BE2C (cell line): Measurements from ENCODE around the gene SSBP3.

Experiments
- DNase-seq: peaks from one replicate; pipeline ENCODE4 v3.0.0-alpha.2; 2020
- H3K27me3 ChIP-seq: fragments of 250-450 bp; sonication (Bioruptor Pico); 2 replicates; pipeline ENCODE4 v1.5.1; 2020; ENCODE audit warnings: mild to moderate bottlenecking
- H3K36me3 ChIP-seq: fragments of 250-450 bp; sonication (Bioruptor Pico); 2 replicates; pipeline ENCODE4 v1.5.1; 2020; ENCODE audit warnings: mild to moderate bottlenecking
- H3K4me1 ChIP-seq: fragments of 250-450 bp; sonication (Bioruptor Pico); 2 replicates; pipeline ENCODE4 v1.5.1; 2020
- H3K4me3 ChIP-seq: 2 replicates; pipeline ENCODE4 v1.5.1; 2011; ENCODE audit warnings: low read depth, low read length
- H3K9me3 ChIP-seq: fragments of 250-450 bp; sonication (Bioruptor Pico); 2 replicates; pipeline ENCODE4 v1.5.1; 2020
- CTCF ChIP-seq: IDR thresholded peaks from 2 replicates; pipeline ENCODE4 v1.5.1; 2012; ENCODE audit warnings: mild to moderate bottlenecking, low read depth, low read length

SSBP3 gene

GRCh38 chr1:54221113-54221834 is 184.9 kb downstream of the SSBP3 start:
- Histone ChIP-seq H3K27me3 (no peaks in the 10 kb centered on the region), H3K9me3 (no peaks in the 10 kb centered on the region), H3K4me3 (no peak overlapping the region), H3K36me3 (peaks cover 19% of the 10 kb centered on the region), H3K4me1 (peaks cover 6% of the 10 kb centered on the region)
- TF ChIP-seq CTCF = no peak
- DNase-seq = no peak

- Histone ChIP-seq H3K9me3 (no peaks in the 10 kb centered on the region), H3K4me3 (no peak overlapping the region), H3K27me3 (no peaks in the 10 kb centered on the region), H3K4me1 (peaks cover 6% of the 10 kb centered on the region), H3K36me3 (peaks cover 29% of the 10 kb centered on the region)
- no peak for TF ChIP-seq CTCF
- no peak for DNase-seq
These were observed 186.0 kb downstream of the SSBP3 start for GRCh38 chr1:54220004-54220811.

DNA sequence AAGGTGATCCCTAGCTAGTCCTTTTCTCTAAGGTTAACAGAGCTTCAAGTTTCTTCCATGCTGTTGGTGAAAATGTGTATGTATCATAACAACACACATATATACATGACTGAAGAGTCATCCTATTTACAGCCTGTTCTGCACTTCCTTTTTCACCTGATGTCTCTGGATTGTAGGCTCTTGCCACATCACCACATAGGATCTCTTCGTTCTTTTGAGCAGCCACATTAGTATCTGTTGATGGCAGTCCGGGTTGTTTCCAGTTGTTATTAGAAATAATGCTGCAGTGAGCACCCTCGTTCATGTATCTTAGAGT is 186.5 kb downstream of the SSBP3 start:
- no peak for TF ChIP-seq CTCF
- DNase-seq = no peak
- Histone ChIP-seq H3K36me3 (peaks cover 33% of the 10 kb centered on the region), H3K4me3 (no peak overlapping the region), H3K9me3 (no peaks in the 10 kb centered on the region), H3K27me3 (no peaks in the 10 kb centered on the region), H3K4me1 (peaks cover 6% of the 10 kb centered on the region)

DNA sequence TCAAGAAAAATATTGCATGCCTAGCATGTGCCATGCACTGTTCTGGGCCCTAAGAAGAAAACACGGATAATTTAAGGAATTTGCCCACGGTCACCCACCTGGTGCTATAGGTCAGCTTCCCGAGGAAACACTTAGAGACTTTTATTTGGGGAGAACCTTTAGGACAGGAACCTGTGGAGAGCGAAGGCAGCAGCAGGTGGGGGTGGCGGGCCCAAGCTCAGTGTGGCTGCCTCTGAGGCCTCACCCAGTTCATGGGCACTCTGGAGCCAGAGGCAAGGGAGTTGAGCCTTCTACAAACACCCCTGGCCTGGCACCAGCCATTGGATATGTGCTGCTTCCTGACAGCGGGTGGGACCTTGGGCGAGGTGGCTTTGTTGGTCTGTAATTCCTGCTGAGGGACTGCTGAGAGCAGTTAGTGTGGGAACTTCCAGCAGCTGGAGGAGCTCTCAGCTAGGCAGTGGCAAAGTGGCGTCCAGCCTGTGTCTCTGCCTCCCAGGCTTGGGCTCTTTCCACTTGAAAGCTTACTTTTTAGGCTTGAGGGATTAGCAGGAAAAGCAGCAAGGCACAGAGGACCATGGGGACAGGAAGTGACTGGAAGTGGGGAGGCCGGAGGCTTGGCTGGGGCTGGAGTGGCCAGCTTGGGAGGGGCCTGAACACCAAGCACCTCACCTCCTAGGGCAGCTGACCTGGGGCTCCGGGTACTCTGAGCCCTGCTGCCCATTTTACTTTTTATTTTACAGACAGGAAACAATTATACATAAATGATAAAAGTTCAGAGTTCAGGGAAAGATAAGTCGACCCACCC is 187.1 kb downstream of the SSBP3 start:
- Histone ChIP-seq H3K36me3 (peaks cover 33% of the 10 kb centered on the region), H3K4me3 (no peak overlapping the region), H3K4me1 (peaks cover 6% of the 10 kb centered on the region), H3K27me3 (no peaks in the 10 kb centered on the region), H3K9me3 (no peaks in the 10 kb centered on the region)
- DNase-seq = no peak
- TF ChIP-seq CTCF = no peak

- H3K4me1 ChIP-seq = no peaks in the 10 kb centered on the region; the same call in 1 of the 2 replicates
- DNase-seq = no peak
- no peaks in the 10 kb centered on the region for H3K27me3 ChIP-seq
- H3K4me3 ChIP-seq = no peak overlapping the region
- no peaks in the 10 kb centered on the region for H3K9me3 ChIP-seq
- H3K36me3 ChIP-seq = peaks cover 40% of the 10 kb centered on the region
- no peak for TF ChIP-seq CTCF
These were observed 190.7 kb downstream of the SSBP3 start for GRCh38 chr1:54215523-54215922.
